NCI-H510A treated with DMSO at 0.1 percent for 48 hours (cell line): ENCODE measurements around the gene HABP2.

ENCODE experiments used
- DNase-seq: peaks from one replicate; lab custom pipeline; 2025; lab: John Stamatoyannopoulos, UW

Gene HABP2

DNA sequence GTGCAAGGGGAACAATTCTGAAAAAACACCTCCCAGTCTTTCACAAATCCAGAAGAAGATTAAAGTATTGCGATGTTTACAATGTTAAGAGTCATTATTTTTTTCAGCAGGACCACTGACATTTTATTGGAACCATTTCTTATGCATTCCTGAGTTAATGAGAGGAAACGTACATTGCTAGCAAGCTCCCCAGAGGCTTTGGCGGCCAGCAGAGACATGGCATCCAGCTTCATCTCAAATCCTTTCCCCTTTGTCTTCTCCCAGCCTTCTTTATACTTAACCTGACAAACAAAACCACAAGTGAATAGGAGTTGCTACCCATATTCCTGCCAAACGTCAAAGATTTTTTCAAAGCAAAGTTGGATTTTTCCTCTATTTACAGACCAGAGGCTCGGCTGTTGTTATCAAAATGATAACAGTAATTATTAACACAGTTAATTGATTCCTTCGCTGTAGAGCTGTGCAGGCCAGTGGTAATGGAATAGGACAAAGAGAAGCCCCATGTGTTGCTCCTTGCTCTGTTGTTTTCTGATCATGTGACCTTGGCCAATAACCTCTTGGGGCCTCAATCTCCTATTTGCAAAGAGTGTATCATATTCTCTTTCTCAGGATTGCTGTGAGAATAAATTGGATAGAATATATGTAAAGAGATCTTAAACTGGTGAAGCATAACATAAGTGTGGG, 79.0 kb downstream of the HABP2 start:
- no peak for DNase-seq
